GM06990 (cell line): Measurements from ENCODE around the gene IFITM2.

Experiments
- DNase-seq: peaks from one replicate; pipeline ENCODE4 v3.0.0-alpha.2; 2011; ENCODE audit not compliant: insufficient read length; ENCODE audit errors: extremely low read depth
- H3K27me3 ChIP-seq: replicated peaks from 2 replicates; pipeline ENCODE4 v1.6.0; 2011; ENCODE audit warnings: low read length; ENCODE audit not compliant: control insufficient read depth, insufficient read depth
- H3K36me3 ChIP-seq: 2 replicates; pipeline ENCODE4 v1.5.1; 2011; ENCODE audit warnings: low read length; ENCODE audit not compliant: control insufficient read depth, insufficient read depth
- H3K4me3 ChIP-seq: replicated peaks from 2 replicates; pipeline ENCODE4 v1.5.1; 2011; ENCODE audit warnings: low read depth, mild to moderate bottlenecking, control low read depth, low read length
- CTCF ChIP-seq: IDR thresholded peaks from 2 replicates; pipeline ENCODE4 v1.5.1; 2011; ENCODE audit warnings: low read length, control low read depth, mild to moderate bottlenecking, inconsistent platforms; ENCODE audit not compliant: insufficient read depth, poor library complexity, severe bottlenecking

The IFITM2 gene

DNA sequence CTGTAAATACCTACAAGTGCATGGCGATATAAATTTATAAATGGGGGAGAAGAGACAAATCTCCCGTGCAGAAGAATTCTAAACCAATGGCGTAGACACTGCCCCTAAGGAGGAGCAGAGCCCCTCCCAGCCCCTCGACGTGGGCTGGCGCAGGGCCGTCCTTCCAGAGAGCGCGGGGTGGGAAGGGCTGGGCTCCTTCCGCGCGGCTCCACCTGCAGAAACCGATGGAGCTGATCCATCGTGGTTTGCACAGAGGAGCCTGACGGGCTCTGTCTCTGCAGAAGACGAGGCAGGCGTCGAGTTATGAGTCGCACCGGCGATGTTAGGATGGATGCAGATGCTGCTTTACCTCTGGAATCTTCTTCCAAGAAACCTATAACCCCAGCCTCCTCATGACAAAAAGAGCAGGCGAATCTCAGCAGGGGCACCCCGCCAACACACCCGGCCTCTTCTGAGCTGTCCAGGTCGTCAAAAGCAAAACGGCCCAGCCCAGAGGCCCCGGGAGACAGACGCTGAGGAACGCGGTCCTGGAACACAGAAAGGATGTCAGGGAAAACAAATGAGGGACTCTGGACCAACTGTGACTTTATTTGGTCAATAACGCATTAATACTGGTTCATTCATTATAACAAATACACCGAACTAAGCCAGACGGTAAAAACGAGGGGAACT lies 50.6 kb downstream of the IFITM2 start:
- no peaks in the 10 kb centered on the region for H3K36me3 ChIP-seq
- no peak overlapping the region for H3K4me3 ChIP-seq
- H3K27me3 ChIP-seq = no peaks in the 10 kb centered on the region
- TF ChIP-seq CTCF = no peak
- no peak for DNase-seq
